ENCODE results near the gene GLRX.

The GLRX gene

DNA sequence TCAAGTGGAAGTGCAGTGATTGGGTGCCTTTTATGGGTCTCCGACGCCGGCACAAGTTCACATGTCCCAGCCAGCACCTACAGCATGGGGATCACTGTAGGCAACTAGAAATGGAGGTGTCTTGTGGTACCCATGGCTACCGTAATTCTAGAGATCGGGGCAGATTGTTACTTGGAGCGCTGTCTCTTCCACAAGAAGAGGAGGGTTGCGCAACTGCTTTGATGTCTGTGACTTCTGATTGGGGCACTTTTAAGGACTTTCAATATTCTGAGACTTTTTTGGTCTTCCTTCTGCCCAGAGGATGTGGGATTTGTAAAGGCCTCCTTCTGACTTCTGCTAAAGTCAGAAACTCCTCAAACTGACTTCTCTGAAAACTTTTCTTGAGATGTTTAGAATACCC, 41.9 kb downstream of the GLRX start:
- DNase-seq (ENCODE audit: low read depth in 2 of 2) = no peak

DNA sequence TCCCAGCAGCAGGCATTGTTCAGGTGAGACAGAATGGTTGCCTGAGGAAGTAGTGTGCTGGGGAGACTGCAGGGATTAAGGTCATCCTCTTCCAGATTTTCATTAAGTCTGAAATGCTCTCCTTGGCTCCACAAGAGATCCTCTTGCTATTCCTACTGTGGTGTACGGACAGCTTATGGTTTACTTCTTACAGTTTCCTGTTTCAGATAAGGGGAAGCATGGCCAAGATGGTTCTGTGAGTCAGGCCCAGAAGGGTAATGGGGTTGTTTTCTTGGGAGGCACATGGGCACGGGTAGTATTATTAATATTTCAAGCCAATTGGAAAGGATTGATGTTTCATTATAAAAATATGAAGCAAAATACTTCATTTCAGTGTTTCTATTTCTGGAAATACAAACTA, 42.9 kb downstream of the GLRX start:
- no peak for DNase-seq (ENCODE audit: low read depth in 2 of 2)

DNA sequence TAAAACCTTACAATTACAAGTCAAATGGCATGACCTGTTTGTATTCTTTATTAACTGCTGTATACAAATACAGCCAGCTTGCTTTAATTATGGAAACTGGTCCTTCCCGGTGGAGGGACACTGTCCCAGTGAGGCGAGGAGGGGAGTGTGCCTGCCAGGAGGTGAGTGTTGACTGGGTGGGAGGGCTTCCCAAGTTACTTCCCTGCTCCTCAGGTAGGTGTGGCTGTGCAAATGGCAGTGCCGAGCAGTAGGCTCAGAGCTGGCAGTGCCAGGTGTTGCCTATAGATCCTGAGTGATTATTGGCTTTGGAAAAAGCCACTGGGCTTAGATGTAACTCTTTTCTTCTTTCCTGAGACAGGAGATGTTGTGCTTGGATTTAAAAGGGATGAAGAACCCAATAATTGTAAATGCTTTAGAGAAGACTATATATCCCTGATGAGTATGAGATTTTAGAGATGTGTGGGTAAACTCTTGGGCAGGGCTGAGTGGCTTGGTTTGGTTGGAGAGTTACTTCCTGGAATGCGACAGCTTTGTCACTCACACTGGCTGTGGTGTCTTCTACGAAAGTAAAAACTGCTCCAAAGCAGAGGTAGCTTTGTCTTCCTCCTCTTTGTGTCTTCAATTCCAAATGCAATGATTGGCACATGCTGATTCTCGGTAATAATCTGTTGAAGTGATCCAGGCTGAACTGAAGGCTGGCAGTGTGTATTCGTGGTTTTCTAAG, 43.7 kb downstream of the GLRX start:
- DNase-seq (ENCODE audit: low read depth in 2 of 2) = no peak

DNA sequence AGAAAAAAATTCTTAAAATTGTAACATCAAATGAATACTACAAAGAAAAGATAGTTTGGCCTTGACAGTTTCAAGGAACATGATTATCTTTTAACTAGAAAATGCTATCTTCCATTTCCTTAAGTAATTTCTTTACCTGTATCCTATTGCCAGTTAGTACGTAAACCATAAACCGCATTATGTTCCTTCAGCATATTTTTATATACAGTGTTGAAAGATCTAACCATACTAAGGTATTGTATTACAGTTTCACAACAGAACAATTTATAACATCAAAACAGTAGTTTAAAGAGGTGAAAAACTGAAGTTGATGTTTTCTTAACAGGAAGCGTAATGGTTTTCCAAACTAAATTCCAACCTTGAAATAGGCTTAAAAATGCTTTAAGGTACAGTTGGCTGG, 45.1 kb downstream of the GLRX start:
- DNase-seq (ENCODE audit: low read depth in 2 of 2) = no peak

DNA sequence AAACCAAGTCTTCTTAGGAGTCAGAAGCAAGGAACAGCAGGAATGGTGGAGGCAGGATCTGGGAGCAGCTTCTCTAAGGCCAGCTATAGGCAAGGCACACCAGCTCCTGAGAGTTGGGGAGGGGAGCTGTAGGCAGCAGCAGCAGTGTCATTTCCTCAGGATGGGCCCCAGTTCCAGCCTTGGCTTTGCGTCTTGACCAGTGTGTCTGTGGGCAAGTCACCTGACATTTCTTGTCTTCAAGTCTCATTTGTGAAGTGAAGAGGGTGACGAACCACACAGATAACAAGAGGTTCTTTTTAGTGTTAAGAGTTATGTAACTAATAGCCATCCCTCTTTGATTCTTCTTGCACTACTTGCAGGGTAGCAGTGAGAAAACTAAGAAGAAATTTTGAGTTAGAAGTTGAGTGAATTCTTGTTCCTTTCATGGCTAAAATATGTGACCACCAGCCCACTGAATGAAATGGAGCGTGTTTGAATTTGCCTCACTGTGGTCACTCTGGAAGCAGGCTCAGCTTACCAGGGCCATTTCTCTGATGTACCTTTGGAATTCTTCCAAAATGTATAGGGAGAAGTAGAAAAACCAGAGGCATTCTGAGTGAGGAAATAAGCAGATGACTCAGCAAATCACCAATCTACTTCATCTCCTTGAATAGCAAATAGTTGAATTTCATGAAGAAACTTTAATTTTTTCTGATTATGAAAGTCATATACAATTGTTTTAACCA, 49.0 kb downstream of the GLRX start:
- no peak for DNase-seq (ENCODE audit: low read depth in 2 of 2)

GRCh38 chr5:95771892-95772291, 50.6 kb downstream of the GLRX start:
- DNase-seq (ENCODE audit: low read depth in 2 of 2) = no peak

GRCh38 chr5:95770830-95771708, 51.5 kb downstream of the GLRX start:
- no peak for DNase-seq (ENCODE audit: low read depth in 2 of 2)

DNA sequence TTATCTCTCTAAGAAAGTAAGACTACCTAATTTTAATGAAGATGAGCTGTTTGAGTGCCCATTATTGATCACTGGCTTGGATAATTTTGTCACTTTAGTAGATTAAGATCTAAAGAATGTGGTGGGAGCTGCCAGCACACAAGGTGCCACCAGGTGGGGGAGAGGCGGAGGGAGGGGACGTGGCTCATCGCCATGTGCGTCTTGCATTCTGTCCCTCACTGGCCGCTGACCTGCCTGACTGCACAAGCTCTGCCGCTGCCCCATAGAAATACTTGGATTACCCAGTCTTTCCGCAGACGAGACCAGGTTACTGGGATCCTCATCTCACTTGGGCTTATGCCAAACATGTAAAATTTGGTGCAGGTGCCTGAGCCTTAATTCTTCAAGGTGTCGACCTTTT, 53.8 kb downstream of the GLRX start:
- DNase-seq (ENCODE audit: low read depth in 2 of 2) = no peak

DNA sequence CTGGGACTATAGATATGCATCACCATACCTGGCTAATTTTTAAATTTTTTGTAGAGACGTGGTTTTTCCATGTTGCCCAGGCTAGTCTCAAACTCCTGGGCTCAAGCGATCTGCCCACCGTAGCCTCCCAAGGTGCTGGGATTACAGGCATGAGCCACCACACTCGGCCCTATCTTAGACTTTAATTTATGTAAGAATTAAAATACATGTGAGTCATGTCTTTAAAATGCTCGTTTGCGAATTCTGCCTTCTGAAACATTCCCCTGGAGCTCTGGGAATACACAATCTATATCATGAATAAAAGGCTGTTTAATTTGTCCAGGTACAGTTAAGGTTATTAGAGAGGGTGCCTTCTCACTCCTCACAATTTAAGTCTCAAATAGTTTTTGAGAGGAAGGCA, 58.6 kb downstream of the GLRX start:
- no peak for DNase-seq (ENCODE audit: low read depth in 2 of 2)
